GM12878 (cell line): ENCODE results near the gene PRR5L. TPM values are rescaled to one million over a fixed set of nuclear protein-coding genes. Genes with fewer than 3 reads are reported as not detected.

Source experiments
- CBX3 ChIP-seq: fragments of 200-600 bp; sonication (generic); IDR thresholded peaks from 2 replicates; pipeline ENCODE4 v1.6.1; 2016; ENCODE audit warnings: low read depth, borderline replicate concordance
- FOS ChIP-seq: IDR thresholded peaks from 3 replicates; pipeline ENCODE4 v1.6.1; 2011; ENCODE audit warnings: borderline replicate concordance; ENCODE audit not compliant: insufficient read length; ENCODE audit errors: extremely low read depth
- SMARCA5 ChIP-seq: fragments of 450-650 bp; IDR thresholded peaks from 2 replicates; pipeline ENCODE4 v1.6.1; 2017; ENCODE audit warnings: mild to moderate bottlenecking
- STAT3 ChIP-seq: IDR thresholded peaks from 2 replicates; pipeline ENCODE4 v1.6.1; 2011; ENCODE audit warnings: low read depth, low read length, improper control_type of control experiment
- ZNF622 ChIP-seq: fragments of 450-650 bp; IDR thresholded peaks from 2 replicates; pipeline ENCODE4 v1.6.1; 2017; ENCODE audit warnings: mild to moderate bottlenecking, inconsistent platforms
- polyA plus RNA-seq, 11 experiments: library from polyadenylated mRNA; depleted of rRNA in 4 of 11; unstranded in 6 of 11; stranded (reverse) in 5 of 11; fragments of >200 nt; fragmentation: Nextera tagmentation in 4 of 11; fragmentation: Illumina TruSeq in 1 of 11; extraction: Ambion mirVana in 4 of 11; extraction: Trizol in 1 of 11; gene quantifications; 1 replicate in 1 of 11; 2 replicates in 10 of 11; pipeline versions ENCODE4 v1.2.1 to v1.2.3, GENCODE V29; 2011 to 2016; ENCODE audit warnings: inconsistent platforms in 2 of 11, missing spikeins in 2 of 11, low read depth in 1 of 11
- total RNA-seq, 4 experiments: library from RNA; depleted of rRNA in 3 of 4; stranded (reverse); fragments of >200 nt in 3 of 4; fragmentation: Illumina TruSeq in 1 of 4; extraction: Trizol in 1 of 4; gene quantifications; 2 replicates each; pipeline versions ENCODE4 v1.2.1 to v1.2.3, GENCODE V29; 2013 to 2021
- TF ChIP-seq, protein P1 (sequence below): IDR thresholded peaks from 2 replicates; pipeline ENCODE4 v1.6.1; 2012; ENCODE audit warnings: improper control_type of control experiment, low read depth, low read length; ENCODE audit not compliant: insufficient replicate concordance
- TF ChIP-seq, protein P2 (sequence below): IDR thresholded peaks from 2 replicates; pipeline ENCODE4 v1.6.1; 2012; ENCODE audit warnings: low read length, inconsistent platforms

Gene PRR5L
- total and polyA plus RNA-seq, 10 of the 15 experiments (the other 5 are each of a cell fraction or from before 2014, with no cell fraction given): 0.11 to 4.2 (median 0.67) TPM; not detected in 1

DNA sequence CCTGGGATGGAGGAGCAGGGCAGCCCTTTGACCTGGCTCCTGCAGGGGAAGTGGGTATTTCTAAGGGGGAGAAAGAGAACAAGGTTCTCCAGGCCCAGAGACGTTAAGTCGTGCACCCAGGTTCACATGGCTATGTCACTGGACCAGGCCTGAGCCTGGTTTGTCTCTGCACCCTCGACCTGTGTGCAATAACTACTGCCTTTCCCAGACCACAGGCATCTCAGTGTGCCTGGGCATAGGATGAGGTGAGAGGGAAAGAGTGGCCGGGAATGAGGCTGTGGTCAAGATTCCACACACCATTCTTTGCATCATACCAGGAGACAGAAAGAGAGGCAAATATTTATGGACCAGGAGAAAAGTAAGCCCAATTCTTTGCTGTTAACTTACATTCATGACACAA lies 66.8 kb downstream of the PRR5L start (continued):
- TF ChIP-seq, protein P1, sequence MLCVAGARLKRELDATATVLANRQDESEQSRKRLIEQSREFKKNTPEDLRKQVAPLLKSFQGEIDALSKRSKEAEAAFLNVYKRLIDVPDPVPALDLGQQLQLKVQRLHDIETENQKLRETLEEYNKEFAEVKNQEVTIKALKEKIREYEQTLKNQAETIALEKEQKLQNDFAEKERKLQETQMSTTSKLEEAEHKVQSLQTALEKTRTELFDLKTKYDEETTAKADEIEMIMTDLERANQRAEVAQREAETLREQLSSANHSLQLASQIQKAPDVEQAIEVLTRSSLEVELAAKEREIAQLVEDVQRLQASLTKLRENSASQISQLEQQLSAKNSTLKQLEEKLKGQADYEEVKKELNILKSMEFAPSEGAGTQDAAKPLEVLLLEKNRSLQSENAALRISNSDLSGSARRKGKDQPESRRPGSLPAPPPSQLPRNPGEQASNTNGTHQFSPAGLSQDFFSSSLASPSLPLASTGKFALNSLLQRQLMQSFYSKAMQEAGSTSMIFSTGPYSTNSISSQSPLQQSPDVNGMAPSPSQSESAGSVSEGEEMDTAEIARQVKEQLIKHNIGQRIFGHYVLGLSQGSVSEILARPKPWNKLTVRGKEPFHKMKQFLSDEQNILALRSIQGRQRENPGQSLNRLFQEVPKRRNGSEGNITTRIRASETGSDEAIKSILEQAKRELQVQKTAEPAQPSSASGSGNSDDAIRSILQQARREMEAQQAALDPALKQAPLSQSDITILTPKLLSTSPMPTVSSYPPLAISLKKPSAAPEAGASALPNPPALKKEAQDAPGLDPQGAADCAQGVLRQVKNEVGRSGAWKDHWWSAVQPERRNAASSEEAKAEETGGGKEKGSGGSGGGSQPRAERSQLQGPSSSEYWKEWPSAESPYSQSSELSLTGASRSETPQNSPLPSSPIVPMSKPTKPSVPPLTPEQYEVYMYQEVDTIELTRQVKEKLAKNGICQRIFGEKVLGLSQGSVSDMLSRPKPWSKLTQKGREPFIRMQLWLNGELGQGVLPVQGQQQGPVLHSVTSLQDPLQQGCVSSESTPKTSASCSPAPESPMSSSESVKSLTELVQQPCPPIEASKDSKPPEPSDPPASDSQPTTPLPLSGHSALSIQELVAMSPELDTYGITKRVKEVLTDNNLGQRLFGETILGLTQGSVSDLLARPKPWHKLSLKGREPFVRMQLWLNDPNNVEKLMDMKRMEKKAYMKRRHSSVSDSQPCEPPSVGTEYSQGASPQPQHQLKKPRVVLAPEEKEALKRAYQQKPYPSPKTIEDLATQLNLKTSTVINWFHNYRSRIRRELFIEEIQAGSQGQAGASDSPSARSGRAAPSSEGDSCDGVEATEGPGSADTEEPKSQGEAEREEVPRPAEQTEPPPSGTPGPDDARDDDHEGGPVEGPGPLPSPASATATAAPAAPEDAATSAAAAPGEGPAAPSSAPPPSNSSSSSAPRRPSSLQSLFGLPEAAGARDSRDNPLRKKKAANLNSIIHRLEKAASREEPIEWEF: no peak
- no peak for TF ChIP-seq FOS
- no peak for TF ChIP-seq ZNF622
- no peak for TF ChIP-seq SMARCA5
- TF ChIP-seq CBX3: no peak
- TF ChIP-seq, protein P2, sequence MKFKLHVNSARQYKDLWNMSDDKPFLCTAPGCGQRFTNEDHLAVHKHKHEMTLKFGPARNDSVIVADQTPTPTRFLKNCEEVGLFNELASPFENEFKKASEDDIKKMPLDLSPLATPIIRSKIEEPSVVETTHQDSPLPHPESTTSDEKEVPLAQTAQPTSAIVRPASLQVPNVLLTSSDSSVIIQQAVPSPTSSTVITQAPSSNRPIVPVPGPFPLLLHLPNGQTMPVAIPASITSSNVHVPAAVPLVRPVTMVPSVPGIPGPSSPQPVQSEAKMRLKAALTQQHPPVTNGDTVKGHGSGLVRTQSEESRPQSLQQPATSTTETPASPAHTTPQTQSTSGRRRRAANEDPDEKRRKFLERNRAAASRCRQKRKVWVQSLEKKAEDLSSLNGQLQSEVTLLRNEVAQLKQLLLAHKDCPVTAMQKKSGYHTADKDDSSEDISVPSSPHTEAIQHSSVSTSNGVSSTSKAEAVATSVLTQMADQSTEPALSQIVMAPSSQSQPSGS: no peak
- no peak for TF ChIP-seq STAT3
